ENCODE results near the gene NKX6-1. TPM values are rescaled to one million over a fixed set of nuclear protein-coding genes. Genes with fewer than 3 reads are reported as not detected.

NKX6-1 gene
- total RNA-seq, 3 donors from 2014 or later: 0.33 to 0.44 TPM; not detected in 1

DNA sequence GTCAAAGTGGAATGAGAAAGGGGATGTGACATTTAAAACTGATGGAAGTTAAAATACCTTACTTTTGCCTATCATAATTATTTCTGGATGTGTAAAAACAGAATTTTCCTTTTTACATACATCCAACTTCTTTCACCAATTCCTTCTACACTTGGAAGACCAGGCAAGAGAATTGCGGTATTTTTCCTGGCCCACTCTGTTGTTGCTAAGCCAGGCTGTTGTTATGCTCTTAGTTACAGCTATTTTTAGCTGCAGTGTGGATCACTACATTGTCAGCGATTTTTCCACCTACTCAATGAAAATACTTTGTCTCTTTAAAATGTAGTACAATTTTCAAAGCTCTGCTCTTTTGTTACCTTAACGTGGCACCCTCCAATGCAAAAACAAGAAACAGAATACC, 43.4 kb downstream of the NKX6-1 start:
- TF ChIP-seq POLR2AphosphoS5 (IDR thresholded peaks at IDR 0.05) (no peak), POLR2A (IDR thresholded peaks at IDR 0.05) (no peak)
- TF ChIP-seq, protein P1, sequence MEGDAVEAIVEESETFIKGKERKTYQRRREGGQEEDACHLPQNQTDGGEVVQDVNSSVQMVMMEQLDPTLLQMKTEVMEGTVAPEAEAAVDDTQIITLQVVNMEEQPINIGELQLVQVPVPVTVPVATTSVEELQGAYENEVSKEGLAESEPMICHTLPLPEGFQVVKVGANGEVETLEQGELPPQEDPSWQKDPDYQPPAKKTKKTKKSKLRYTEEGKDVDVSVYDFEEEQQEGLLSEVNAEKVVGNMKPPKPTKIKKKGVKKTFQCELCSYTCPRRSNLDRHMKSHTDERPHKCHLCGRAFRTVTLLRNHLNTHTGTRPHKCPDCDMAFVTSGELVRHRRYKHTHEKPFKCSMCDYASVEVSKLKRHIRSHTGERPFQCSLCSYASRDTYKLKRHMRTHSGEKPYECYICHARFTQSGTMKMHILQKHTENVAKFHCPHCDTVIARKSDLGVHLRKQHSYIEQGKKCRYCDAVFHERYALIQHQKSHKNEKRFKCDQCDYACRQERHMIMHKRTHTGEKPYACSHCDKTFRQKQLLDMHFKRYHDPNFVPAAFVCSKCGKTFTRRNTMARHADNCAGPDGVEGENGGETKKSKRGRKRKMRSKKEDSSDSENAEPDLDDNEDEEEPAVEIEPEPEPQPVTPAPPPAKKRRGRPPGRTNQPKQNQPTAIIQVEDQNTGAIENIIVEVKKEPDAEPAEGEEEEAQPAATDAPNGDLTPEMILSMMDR (IDR thresholded peaks at IDR 0.05): no peak
- Histone ChIP-seq H3K27me3 (no peaks in the 10 kb centered on the region), H3K4me3 (no peak overlapping the region), H3K4me1 (no peaks in the 10 kb centered on the region), H3K27ac (no peak overlapping the region), H3K36me3 (no peaks in the 10 kb centered on the region), H3K9me3 (no peaks in the 10 kb centered on the region)
- intact Hi-C loops (cut with DNase I; ENCODE audit: low total_unique reads): no loop called here
- DNase-seq (ENCODE audit: low spot score in 2 of 2): no peak

DNA sequence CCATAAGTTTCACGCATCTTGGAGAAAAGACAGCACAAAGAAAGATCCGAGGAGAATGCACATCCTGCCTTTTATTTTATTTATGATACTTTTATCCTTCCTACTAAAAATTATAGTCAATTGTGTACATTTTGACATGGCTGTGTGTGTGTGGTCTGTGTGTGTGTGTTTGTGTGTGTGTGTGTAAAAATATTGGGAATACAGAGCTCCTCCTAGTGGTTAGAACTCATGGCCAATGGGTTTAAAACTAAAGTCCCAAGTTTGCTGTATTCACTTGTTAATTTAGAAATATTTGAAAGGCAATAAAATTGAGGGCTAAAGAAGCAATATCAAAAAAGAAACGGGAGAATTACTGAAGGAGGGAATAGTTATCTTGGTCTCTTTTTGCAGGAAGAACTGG, 47.5 kb downstream of the NKX6-1 start:
- no peaks in the 10 kb centered on the region for H3K9me3 ChIP-seq
- H3K4me1 ChIP-seq: no peaks in the 10 kb centered on the region
- intact Hi-C loops (cut with DNase I; ENCODE audit: low total_unique reads): no loop called here
- DNase-seq (ENCODE audit: low spot score in 2 of 2): no peak
- TF ChIP-seq, protein P1 (IDR thresholded peaks at IDR 0.05): peak in 1 of 3 donors; percentile 21
- TF ChIP-seq POLR2AphosphoS5 (IDR thresholded peaks at IDR 0.05) (no peak), POLR2A (IDR thresholded peaks at IDR 0.05) (no peak)
- no peaks in the 10 kb centered on the region for H3K27me3 ChIP-seq
- no peaks in the 10 kb centered on the region for H3K36me3 ChIP-seq
- no peak overlapping the region for H3K4me3 ChIP-seq
- H3K27ac ChIP-seq: no peak overlapping the region

DNA sequence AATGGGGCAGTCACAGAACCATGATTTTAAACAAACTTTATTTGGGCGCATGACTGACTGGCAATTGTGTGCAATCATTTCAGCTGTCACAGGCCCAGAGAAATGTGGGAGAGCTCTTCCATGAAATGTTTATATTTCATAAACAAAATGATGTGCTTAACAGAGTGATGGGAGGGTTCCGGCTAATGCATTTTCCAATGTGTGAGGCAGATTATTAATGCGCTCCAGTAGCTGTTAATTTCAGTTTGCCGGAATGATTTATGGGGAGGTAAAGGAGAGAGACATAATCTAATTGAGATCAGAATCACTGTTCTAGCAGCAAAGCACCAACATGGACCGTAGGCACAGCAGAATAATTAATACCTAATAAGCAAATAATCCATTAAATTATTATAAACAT, 55.6 kb downstream of the NKX6-1 start:
- Histone ChIP-seq H3K27me3 (no peaks in the 10 kb centered on the region), H3K4me3 (no peak overlapping the region), H3K9me3 (no peaks in the 10 kb centered on the region), H3K36me3 (no peaks in the 10 kb centered on the region), H3K27ac (no peak overlapping the region), H3K4me1 (no peaks in the 10 kb centered on the region)
- no peak for TF ChIP-seq POLR2AphosphoS5 (IDR thresholded peaks at IDR 0.05)
- intact Hi-C loops (cut with DNase I; ENCODE audit: low total_unique reads): no loop called here
- DNase-seq (ENCODE audit: low spot score in 2 of 2): no peak

DNA sequence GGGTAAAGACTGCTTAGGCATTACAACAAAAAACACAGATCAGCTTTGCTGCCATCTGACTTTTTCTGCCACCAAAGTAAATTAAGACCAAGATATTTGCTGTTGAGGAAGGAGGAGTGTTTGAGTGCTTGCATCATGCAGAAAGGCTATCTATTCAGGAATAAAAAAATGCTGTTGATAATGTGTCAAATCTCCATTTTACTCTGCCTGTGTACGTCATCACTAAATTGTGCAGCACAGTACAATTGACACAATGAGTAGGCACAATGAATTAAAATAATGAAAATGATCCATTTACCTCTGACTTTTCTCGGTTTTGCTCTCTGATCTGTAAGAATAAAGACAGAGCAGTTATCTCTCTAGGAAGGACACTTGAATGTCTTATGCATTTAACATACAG, 56.3 kb downstream of the NKX6-1 start:
- no peaks in the 10 kb centered on the region for H3K9me3 ChIP-seq

More for the DNA sequence above, 56.3 kb downstream of the NKX6-1 start:
- no peaks in the 10 kb centered on the region for H3K4me1 ChIP-seq
- DNase-seq (ENCODE audit: low spot score in 2 of 2): no peak
- no peaks in the 10 kb centered on the region for H3K27me3 ChIP-seq
- intact Hi-C loops (cut with DNase I; ENCODE audit: low total_unique reads): no loop called here
- TF ChIP-seq POLR2AphosphoS5 (IDR thresholded peaks at IDR 0.05) (no peak), POLR2A (IDR thresholded peaks at IDR 0.05) (no peak)
- TF ChIP-seq, protein P1 (IDR thresholded peaks at IDR 0.05): no peak
- H3K36me3 ChIP-seq: no peaks in the 10 kb centered on the region
- H3K4me3 ChIP-seq: no peak overlapping the region
- no peak overlapping the region for H3K27ac ChIP-seq

Other genes with a start within 250 kb of the NKX6-1 start
- gene CDS1, start 83.8 kb upstream of the NKX6-1 start, total RNA-seq: 10 to 100 TPM in 1 of 3 donors, 1 to 10 TPM in 2; 1.1 to 29.6 (median 9.8) TPM

Data from breast epithelium (tissue), 4 donors.